ENCODE measurements around the gene SPA17.

- TF ChIP-seq CTCF (IDR thresholded peaks at IDR 0.05): no peak
- TF ChIP-seq POLR2A (IDR thresholded peaks at IDR 0.05): no peak
Observed at GRCh38 chr11:124707829-124708228, 34.1 kb downstream of the SPA17 start.
